Kidney (tissue), 14 donors: ENCODE results near the gene FSD2. TPM values are rescaled to one million over a fixed set of nuclear protein-coding genes. Genes with fewer than 3 reads are reported as not detected.
A peak's percentile ranks its signal among the peaks of the same experiment; 100 is the strongest.

Experiments
- DNase-seq, 5 donors: peaks; one replicate each; pipeline ENCODE4 v3.0.0-alpha.2; 2013 to 2020
- FAIRE-seq: peaks from 2 replicates; lab custom pipeline; 2012; peaks lifted over from hg19 to GRCh38; lab: Jason Lieb, UNC
- H3K27ac ChIP-seq, 2 donors: one replicate each; pipeline ENCODE4 v1.7.0; 2013; ENCODE audit warnings: low read depth in 2 of 2, low read length in 2 of 2, inconsistent platforms in 1 of 2
- H3K27me3 ChIP-seq: one replicate; pipeline ENCODE4 v1.7.1; 2013; ENCODE audit warnings: low read length, inconsistent platforms; ENCODE audit not compliant: control insufficient read depth, insufficient read depth
- H3K36me3 ChIP-seq, 3 donors: one replicate each; pipeline versions ENCODE4 v1.7.0 to v1.7.1; 2013; ENCODE audit warnings: low read length in 3 of 3, control low read depth in 1 of 3, inconsistent platforms in 1 of 3; ENCODE audit not compliant: insufficient read depth in 3 of 3, control insufficient read depth in 2 of 3
- H3K4me1 ChIP-seq, 3 donors: one replicate each; pipeline versions ENCODE4 v1.7.0 to v1.7.1; 2013; ENCODE audit warnings: low read length in 3 of 3, inconsistent platforms in 1 of 3, low read depth in 1 of 3; ENCODE audit not compliant: control insufficient read depth in 2 of 3, insufficient read depth in 2 of 3
- H3K4me3 ChIP-seq, 3 donors: one replicate each; pipeline versions ENCODE4 v1.7.0 to v1.8.1; 2013; ENCODE audit warnings: low read length in 3 of 3, control low read depth in 1 of 3, inconsistent platforms in 1 of 3
- H3K9ac ChIP-seq, 3 donors: one replicate each; pipeline versions ENCODE4 v1.7.0 to v1.7.1; 2013; ENCODE audit warnings: low read length in 3 of 3, control low read depth in 1 of 3, inconsistent platforms in 1 of 3
- H3K9me3 ChIP-seq, 3 donors: one replicate each; pipeline versions ENCODE4 v1.7.0 to v1.7.1; 2013; ENCODE audit warnings: low read length in 3 of 3, control low read depth in 1 of 3, inconsistent platforms in 1 of 3; ENCODE audit not compliant: control insufficient read depth in 2 of 3, insufficient read depth in 1 of 3
- intact Hi-C: fragments of 100-400 bp; cut with DNase I; formaldehyde crosslinking; loops from one replicate; pipeline ENCODE4 v1.11.1; 2022
- polyA plus RNA-seq: library from polyadenylated mRNA; stranded (reverse); fragments of 350-450 nt; fragmentation: Illumina TruSeq; extraction: RNeasy Lipid Tissue Mini Kit (QIAGEN cat#74804); gene quantifications from one replicate; pipeline ENCODE4 v1.2.3, GENCODE V29; 2014; ENCODE audit warnings: low read depth, low replicate concordance; ENCODE audit not compliant: insufficient read depth
- total RNA-seq: library from RNA; stranded (reverse); fragmentation: NEBNext Ultra II Directional; extraction: Animal tissue kit (Norgen Biotek cat#: 25700); gene quantifications from one replicate; pipeline ENCODE4 v1.2.1, GENCODE V29; 2021
- TF ChIP-seq, protein P1 (sequence below): IDR thresholded peaks from 3 replicates; pipeline ENCODE4 v1.5.1; 2012; ENCODE audit warnings: mild to moderate bottlenecking, moderate library complexity, borderline replicate concordance; ENCODE audit not compliant: insufficient read depth; ENCODE audit errors: extremely low read depth
- donor health status: control.
- donor health status: control.
- donor health status: control.
- donor health status: control.
- donor health status: control.
- donor health status: DM: yes; HTN: yes; CAD: no.
- donor health status: Normal renal cell carcinoma (clear cell type).

The FSD2 gene
- total and polyA plus RNA-seq, 2 donors from 2014 or later: not detected

DNA sequence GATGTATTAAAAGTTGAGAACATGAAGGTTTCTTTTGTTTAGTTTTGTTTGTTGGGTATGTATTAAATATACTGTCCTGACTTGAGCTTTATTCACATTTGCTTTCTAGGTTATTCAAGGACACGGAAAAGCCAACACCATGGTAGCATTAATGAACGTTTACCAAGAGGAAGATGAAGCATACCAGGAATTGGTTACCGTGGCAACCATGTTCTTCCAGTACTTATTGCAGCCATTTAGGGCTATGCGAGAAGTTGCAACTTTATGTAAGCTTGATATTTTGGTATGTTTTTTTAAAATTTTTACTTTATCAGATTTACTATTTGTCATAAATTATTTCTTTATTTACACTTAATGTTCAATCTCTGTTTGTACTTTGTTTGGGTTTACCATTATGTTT lies 7.1 kb upstream of the FSD2 start:
- peaks cover 3 to 32% (median 15%) of the 10 kb centered on the region in 3 donors for H3K36me3 ChIP-seq
- intact Hi-C loops: no loop called here

DNA sequence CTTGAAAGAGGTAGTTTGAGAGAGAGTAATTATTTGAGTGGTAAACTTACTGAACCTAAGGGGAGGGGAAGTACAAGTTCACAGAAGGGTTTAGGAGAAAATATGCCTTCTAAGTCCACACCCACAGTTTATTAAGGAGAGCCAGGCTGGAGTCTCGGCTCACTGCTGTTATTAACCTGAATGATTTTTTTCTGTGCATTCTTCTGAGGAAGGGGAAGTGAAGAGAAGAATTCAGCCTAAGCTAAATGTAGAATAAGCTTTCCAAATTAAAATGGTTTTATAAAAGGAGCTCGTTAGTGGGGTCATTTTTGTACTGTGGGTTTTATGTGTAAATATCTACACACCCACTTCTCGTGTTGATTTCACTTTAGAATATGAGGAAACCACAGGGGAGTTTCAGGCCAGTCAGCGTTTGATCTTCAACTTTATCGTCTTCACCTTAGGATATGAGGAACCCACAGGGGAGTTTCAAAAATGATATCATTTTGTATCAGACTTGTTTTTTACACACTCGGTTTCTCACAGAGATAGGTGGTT lies 5.1 kb upstream of the FSD2 start:
- Histone ChIP-seq H3K4me3 (peak overlapping the region; percentile 92 to 94 (median 93)), H3K27me3 (no peaks in the 10 kb centered on the region), H3K4me1 (peaks cover 0 to 13% (median 0%) of the 10 kb centered on the region in 3 donors), H3K9ac (peak overlapping the region; percentile 85 to 90 (median 86)), H3K9me3 (no peaks in the 10 kb centered on the region), H3K36me3 (peaks cover 3 to 15% (median 5%) of the 10 kb centered on the region in 3 donors), H3K27ac (peak overlapping the region; percentile 97 to 100)
- FAIRE-seq (no peak), DNase-seq (peak in 1 of 5 donors; percentile 41)
- intact Hi-C loops: no loop called here
- TF ChIP-seq, protein P1, sequence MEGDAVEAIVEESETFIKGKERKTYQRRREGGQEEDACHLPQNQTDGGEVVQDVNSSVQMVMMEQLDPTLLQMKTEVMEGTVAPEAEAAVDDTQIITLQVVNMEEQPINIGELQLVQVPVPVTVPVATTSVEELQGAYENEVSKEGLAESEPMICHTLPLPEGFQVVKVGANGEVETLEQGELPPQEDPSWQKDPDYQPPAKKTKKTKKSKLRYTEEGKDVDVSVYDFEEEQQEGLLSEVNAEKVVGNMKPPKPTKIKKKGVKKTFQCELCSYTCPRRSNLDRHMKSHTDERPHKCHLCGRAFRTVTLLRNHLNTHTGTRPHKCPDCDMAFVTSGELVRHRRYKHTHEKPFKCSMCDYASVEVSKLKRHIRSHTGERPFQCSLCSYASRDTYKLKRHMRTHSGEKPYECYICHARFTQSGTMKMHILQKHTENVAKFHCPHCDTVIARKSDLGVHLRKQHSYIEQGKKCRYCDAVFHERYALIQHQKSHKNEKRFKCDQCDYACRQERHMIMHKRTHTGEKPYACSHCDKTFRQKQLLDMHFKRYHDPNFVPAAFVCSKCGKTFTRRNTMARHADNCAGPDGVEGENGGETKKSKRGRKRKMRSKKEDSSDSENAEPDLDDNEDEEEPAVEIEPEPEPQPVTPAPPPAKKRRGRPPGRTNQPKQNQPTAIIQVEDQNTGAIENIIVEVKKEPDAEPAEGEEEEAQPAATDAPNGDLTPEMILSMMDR: no peak

More for the DNA sequence above, 7.1 kb upstream of the FSD2 start:
- FAIRE-seq (no peak), DNase-seq (no peak)
- Histone ChIP-seq H3K9ac (no peak overlapping the region), H3K4me1 (peaks cover 0 to 13% (median 0%) of the 10 kb centered on the region in 3 donors), H3K4me3 (no peak overlapping the region), H3K27ac (no peak overlapping the region), H3K9me3 (no peaks in the 10 kb centered on the region), H3K27me3 (no peaks in the 10 kb centered on the region)
- TF ChIP-seq, protein P1: no peak

DNA sequence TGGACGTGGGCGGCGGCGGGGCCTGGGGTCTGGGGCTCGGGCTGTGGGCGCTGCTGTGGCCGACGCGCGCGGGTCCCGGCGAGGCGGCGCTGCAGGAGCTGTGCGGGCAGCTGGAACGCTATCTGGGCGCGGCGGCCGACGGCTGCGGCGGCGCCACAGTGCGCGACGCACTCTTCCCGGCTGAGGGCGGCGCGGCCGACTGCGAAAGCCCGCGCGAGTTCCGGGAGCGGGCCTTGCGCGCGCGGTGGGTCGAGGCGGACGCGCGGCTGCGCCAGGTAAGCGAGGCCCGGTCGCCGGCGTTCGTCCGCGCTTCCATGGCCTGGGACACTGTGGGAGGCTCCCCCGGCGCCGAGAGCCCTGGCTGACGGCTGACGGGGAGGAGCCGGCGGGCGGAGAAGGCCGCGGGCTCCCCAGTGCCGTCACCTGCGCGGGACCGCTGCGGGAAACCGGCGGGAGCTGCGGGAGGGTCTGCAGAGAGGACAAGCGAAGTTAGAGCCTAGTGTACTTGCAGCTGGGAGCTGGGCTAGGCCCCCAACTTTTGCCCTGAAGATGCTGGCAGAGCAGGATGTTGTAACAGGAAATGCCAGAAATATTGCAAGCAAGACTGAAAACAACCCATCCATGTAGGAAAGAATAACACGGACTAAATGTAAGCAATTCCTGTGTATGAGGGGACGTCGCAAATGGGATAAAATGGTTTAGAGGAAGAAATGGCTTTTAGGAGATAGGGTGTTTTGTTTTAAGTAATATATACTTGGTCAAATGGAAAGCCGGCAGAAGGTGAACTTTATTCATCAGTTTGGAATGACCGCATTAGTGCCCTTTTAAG lies 4.4 kb upstream of the FSD2 start:
- DNase-seq: peak; percentile 48 to 82 (median 68)
- intact Hi-C loops: no loop called here
- peak overlapping the region; percentile 97 to 100 for H3K27ac ChIP-seq
- no peaks in the 10 kb centered on the region for H3K9me3 ChIP-seq
- TF ChIP-seq, protein P1: no peak
- peak overlapping the region; percentile 85 to 90 (median 86) for H3K9ac ChIP-seq
- H3K36me3 ChIP-seq: peaks cover 0 to 8% (median 5%) of the 10 kb centered on the region in 3 donors
- H3K4me1 ChIP-seq: peaks cover 0 to 13% (median 0%) of the 10 kb centered on the region in 3 donors
- H3K4me3 ChIP-seq: peak overlapping the region; percentile 92 to 94 (median 93)
- no peak for FAIRE-seq
- no peaks in the 10 kb centered on the region for H3K27me3 ChIP-seq
